Right lobe of liver (tissue), 4 donors: ENCODE data around the gene PLXNB3.

Experiments
- POLR2A ChIP-seq: fragments of 450-650 bp; IDR thresholded peaks from one replicate; pipeline ENCODE4 v1.6.1; 2017; ENCODE audit warnings: antibody characterized with exemption, mild to moderate bottlenecking
- TF ChIP-seq, protein P1 (sequence below), 4 donors: fragments of 200-600 bp in 3 of 4; fragments of 450-650 bp in 1 of 4; IDR thresholded peaks; one replicate each; pipeline versions ENCODE4 v1.5.1 to v1.8.0; 2016 to 2022; ENCODE audit warnings: antibody characterized with exemption in 4 of 4, mild to moderate bottlenecking in 2 of 4
- donor health status: DM: no; HTN: no; CAD: no.
- donor health status: DM: no; HTN: no; CAD: no.
- donor health status: DM: no; HTN: yes; CAD: no.

DNA sequence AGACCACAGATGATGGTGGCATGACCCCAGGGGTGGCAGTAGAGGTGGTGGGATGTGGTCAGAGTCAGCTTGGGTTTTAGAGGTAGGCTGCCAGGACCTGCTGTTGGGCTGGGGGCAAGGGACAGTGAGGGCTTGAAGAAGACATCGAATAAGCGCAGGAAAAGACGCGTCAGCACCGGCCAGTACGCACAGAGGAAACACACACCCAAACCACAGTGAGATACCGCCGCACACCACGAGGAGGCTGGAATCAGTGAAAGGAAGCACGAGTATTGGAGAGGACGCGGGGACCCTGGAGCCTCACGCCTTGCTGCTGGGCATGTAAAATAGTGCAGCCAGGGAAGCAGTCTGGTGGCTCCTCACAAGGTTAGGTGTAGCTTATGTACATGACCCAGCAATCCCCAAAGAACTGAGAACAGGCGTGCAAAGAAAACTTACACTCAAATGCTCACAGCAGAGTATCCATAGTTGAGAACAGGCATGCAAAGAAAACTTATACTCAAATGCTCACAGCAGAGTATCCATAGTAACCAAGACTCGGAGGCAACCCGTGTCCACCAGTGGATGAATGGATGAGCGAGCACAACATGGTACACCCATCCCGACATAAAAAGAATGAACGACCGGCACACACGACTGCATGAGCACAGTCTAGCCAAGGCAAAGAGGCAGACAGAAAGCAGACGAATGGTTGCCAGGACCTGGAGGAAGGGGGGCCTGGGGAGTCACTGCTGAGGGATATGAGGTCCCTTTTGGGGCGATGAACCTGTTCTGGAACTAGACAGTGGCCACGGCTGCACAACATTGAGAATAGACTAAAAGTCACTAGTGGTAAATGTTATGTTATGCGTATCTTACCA, 53.0 kb downstream of the PLXNB3 start:
- TF ChIP-seq, protein P1, sequence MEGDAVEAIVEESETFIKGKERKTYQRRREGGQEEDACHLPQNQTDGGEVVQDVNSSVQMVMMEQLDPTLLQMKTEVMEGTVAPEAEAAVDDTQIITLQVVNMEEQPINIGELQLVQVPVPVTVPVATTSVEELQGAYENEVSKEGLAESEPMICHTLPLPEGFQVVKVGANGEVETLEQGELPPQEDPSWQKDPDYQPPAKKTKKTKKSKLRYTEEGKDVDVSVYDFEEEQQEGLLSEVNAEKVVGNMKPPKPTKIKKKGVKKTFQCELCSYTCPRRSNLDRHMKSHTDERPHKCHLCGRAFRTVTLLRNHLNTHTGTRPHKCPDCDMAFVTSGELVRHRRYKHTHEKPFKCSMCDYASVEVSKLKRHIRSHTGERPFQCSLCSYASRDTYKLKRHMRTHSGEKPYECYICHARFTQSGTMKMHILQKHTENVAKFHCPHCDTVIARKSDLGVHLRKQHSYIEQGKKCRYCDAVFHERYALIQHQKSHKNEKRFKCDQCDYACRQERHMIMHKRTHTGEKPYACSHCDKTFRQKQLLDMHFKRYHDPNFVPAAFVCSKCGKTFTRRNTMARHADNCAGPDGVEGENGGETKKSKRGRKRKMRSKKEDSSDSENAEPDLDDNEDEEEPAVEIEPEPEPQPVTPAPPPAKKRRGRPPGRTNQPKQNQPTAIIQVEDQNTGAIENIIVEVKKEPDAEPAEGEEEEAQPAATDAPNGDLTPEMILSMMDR (IDR thresholded peaks at IDR 0.05), result no peak
- no peak for TF ChIP-seq POLR2A
